D721Med (cell line): ENCODE data around the gene IGFL3.

ENCODE experiments used
- DNase-seq: peaks from one replicate; pipeline ENCODE4 v3.0.0; 2011; ENCODE audit warnings: low spot score; ENCODE audit not compliant: insufficient read length
- FAIRE-seq: peaks from 2 replicates; lab custom pipeline; 2011; peaks lifted over from hg19 to GRCh38; lab: Jason Lieb, UNC
- TF ChIP-seq, protein P1 (sequence below): IDR thresholded peaks from 2 replicates; pipeline ENCODE4 v1.5.1; 2012; ENCODE audit warnings: mild to moderate bottlenecking, control low read depth; ENCODE audit not compliant: insufficient read depth; ENCODE audit errors: missing control alignments

IGFL3 gene

DNA sequence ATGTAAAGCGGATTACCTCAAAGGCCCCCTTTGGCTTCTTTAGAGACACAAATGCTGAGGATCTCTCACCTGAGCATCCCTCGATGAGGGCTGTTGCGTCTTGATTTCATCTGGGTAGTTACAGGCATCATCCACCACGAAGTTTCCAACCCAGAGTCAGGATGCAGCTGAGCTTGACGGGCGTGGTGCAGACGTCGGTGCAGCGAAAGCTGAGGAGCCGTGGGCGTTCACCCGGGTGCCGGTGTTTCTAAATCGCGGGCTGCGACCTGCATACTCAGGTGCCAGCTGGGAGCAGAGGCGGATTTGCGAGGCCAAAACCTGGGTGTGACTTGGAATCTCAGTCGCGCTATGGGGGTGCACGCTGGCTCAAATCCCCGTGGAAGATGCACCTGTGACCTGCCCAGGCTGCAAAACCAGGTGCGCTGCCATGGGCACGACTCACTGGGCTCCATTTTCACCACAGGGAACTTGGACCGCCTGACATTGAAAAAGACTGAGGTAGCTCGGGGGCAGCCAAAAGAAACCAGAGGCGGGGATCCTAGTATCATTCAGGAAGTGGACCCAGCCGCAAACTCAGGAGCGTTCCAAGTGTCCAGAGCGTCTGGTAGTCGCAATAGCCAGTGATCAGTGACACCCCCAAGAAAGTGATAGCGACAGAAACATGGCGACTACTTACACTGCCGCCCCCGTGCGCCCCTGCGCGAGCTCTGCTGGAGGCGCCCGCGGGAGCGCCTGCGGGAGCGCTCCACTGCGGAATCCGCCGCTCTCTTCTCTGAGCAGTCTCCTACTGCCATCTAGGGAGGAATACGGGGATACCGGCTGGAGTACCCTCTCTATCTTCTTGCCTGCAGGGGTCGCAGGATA is 47.3 kb downstream of the IGFL3 start:
- peak; percentile 51 for DNase-seq
- FAIRE-seq = no peak
- TF ChIP-seq, protein P1, sequence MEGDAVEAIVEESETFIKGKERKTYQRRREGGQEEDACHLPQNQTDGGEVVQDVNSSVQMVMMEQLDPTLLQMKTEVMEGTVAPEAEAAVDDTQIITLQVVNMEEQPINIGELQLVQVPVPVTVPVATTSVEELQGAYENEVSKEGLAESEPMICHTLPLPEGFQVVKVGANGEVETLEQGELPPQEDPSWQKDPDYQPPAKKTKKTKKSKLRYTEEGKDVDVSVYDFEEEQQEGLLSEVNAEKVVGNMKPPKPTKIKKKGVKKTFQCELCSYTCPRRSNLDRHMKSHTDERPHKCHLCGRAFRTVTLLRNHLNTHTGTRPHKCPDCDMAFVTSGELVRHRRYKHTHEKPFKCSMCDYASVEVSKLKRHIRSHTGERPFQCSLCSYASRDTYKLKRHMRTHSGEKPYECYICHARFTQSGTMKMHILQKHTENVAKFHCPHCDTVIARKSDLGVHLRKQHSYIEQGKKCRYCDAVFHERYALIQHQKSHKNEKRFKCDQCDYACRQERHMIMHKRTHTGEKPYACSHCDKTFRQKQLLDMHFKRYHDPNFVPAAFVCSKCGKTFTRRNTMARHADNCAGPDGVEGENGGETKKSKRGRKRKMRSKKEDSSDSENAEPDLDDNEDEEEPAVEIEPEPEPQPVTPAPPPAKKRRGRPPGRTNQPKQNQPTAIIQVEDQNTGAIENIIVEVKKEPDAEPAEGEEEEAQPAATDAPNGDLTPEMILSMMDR = peak; percentile 99

DNA sequence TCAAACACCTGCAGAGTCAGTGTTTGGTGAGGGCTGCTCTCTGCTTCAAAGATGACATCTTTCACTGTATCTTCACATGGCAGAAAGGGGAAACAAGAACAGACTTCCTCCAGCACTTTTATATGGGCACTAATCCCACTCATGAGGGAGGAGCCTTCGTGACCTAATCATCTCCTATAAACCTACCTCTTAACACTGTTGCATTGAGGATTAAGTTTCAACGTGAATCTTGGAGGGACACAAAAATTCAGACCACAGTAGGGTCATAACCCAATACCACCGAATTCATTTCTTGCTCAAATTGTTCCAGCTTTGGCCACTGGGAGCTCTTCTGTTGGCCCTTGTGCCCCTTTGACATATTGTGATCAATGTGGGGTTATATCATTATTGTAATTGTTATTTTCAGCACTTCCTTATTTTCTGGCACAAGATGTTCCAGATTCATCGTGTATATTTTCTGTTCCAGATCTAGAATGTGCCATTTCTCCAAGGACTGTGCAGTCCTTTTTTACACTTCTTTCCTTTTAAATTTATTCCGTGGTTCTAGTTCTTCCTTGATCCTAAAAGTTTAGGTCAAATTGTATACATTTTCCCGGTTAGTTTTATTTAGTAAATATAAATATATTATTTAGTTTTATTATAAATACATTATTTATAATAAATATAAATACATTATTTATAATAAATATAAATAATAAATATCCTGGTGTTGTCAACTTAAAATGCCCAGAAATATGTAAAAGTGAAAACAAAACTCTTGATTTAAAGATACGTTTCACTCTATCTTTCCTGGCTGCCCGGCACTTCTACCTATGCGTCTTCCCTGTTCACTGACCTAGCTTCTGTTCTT is 48.2 kb downstream of the IGFL3 start:
- FAIRE-seq (no peak), DNase-seq (no peak)
- TF ChIP-seq, protein P1 = no peak

DNA sequence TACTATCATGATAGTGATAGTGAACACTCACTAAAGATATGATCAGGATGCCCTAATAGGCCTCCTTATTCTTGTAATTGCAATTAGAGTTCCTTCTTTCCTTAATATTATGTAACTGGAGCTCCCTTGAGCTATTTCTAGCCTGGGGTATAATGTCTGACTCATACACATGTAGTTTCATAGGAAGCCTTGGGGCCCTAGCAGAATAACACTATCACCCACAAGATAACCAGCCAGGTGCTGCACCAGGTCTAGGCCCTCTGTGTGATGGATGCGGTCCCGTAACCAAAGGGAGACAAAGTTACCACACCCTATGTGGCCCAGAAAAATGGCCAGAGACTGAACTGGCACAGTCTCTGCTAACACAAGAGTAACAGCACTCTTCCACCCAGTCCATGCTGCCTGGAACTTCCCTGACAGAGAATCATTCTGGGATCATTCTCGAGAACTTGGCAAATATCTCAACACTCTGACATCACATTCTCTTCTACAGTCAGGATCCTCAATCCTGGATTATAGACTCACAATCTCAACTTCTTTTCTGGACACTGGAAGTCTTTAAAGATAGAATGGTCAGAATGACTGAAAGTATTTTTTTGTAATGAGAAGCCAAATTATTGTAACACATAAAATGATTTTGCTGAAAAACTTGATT is 51.1 kb downstream of the IGFL3 start:
- TF ChIP-seq, protein P1 = no peak
- no peak for FAIRE-seq
- DNase-seq = no peak
